GM20000 (cell line): Measurements from ENCODE around the gene RAB30.

ENCODE experiments used
- DNase-seq: peaks from one replicate; pipeline ENCODE4 v3.0.0; 2012; ENCODE audit warnings: low spot score
- CTCF ChIP-seq: IDR thresholded peaks from 2 replicates; pipeline ENCODE4 v1.5.1; 2012; ENCODE audit warnings: mild to moderate bottlenecking, control low read depth; ENCODE audit errors: extremely low read depth, missing control alignments

Gene RAB30

GRCh38 chr11:83060965-83061364, 10.7 kb downstream of the RAB30 start:
- no peak for DNase-seq
- TF ChIP-seq CTCF = no peak

- TF ChIP-seq CTCF = no peak
These were observed 14.0 kb downstream of the RAB30 start for GRCh38 chr11:83057721-83058120.

GRCh38 chr11:83056611-83057010, 15.1 kb downstream of the RAB30 start:
- no peak for TF ChIP-seq CTCF

More at GRCh38 chr11:83057721-83058120, 14.0 kb downstream of the RAB30 start:
- no peak for DNase-seq

GRCh38 chr11:83056204-83056603, 15.5 kb downstream of the RAB30 start:
- DNase-seq = no peak
- no peak for TF ChIP-seq CTCF

More at GRCh38 chr11:83056611-83057010, 15.1 kb downstream of the RAB30 start:
- no peak for DNase-seq

GRCh38 chr11:83054904-83055380, 16.8 kb downstream of the RAB30 start:
- no peak for TF ChIP-seq CTCF
- DNase-seq = no peak

- DNase-seq = no peak
- no peak for TF ChIP-seq CTCF
These were observed 17.7 kb downstream of the RAB30 start for GRCh38 chr11:83054001-83054400.

GRCh38 chr11:83051760-83052671, 19.7 kb downstream of the RAB30 start:
- no peak for TF ChIP-seq CTCF
- DNase-seq = no peak
